Mesenchymal stem cell (in vitro differentiated cells and primary cell): Measurements from ENCODE around the gene ENG.
A peak's percentile ranks its signal among the peaks of the same experiment; 100 is the strongest.

Experiments used
- DNase-seq: peaks from one replicate; pipeline ENCODE4 v3.0.0-alpha.2; 2013
- H2AFZ ChIP-seq: one replicate; pipeline ENCODE4 v1.6.1; 2013; ENCODE audit warnings: low read depth, mild to moderate bottlenecking, control low read depth, inconsistent platforms, low read length, moderate library complexity
- H2AK5ac ChIP-seq: 2 replicates; pipeline ENCODE4 v1.6.1; 2013; ENCODE audit warnings: low read length, moderate library complexity, mild to moderate bottlenecking, inconsistent platforms; ENCODE audit not compliant: severe bottlenecking
- H2BK120ac ChIP-seq: one replicate; pipeline ENCODE4 v1.6.1; 2013; ENCODE audit warnings: low read depth, mild to moderate bottlenecking, inconsistent platforms, low read length, moderate library complexity
- H2BK12ac ChIP-seq, 2 experiments: one replicate each; pipeline ENCODE4 v1.6.1; 2013; ENCODE audit warnings: inconsistent platforms in 2 of 2, low read length in 2 of 2, mild to moderate bottlenecking in 2 of 2, moderate library complexity in 2 of 2, control low read depth in 1 of 2
- H2BK15ac ChIP-seq: one replicate; pipeline ENCODE4 v1.6.1; 2013; ENCODE audit warnings: mild to moderate bottlenecking, low read depth, inconsistent platforms; ENCODE audit not compliant: poor library complexity, severe bottlenecking
- H2BK5ac ChIP-seq: 2 replicates; pipeline ENCODE4 v1.6.1; 2013; ENCODE audit warnings: low read depth, mild to moderate bottlenecking, low read length, control low read depth, inconsistent platforms; ENCODE audit not compliant: poor library complexity, severe bottlenecking
- H3K14ac ChIP-seq, 2 experiments: one replicate each; pipeline ENCODE4 v1.6.1; 2013; ENCODE audit warnings: inconsistent platforms in 2 of 2, low read length in 2 of 2, control low read depth in 1 of 2, mild to moderate bottlenecking in 1 of 2, moderate library complexity in 1 of 2
- H3K18ac ChIP-seq, 2 experiments: one replicate each; pipeline ENCODE4 v1.6.1; 2013; ENCODE audit warnings: inconsistent platforms in 2 of 2, low read length in 2 of 2, control low read depth in 1 of 2, low read depth in 1 of 2, mild to moderate bottlenecking in 1 of 2
- H3K23ac ChIP-seq, 2 experiments: one replicate each; pipeline ENCODE4 v1.6.1; 2013; ENCODE audit warnings: inconsistent platforms in 2 of 2, low read length in 2 of 2, mild to moderate bottlenecking in 2 of 2, moderate library complexity in 2 of 2, control low read depth in 1 of 2
- H3K27ac ChIP-seq: 2 replicates; pipeline ENCODE4 v1.5.1; 2013; ENCODE audit warnings: mild to moderate bottlenecking, moderate library complexity, low read length, control low read depth, inconsistent platforms; ENCODE audit not compliant: poor library complexity, severe bottlenecking
- H3K27me3 ChIP-seq, 2 experiments: 2 replicates each; pipeline versions ENCODE4 v1.6.1 to v1.7.0; 2013; ENCODE audit warnings: low read length in 2 of 2, mild to moderate bottlenecking in 2 of 2, moderate library complexity in 2 of 2, control low read depth in 1 of 2, inconsistent platforms in 1 of 2; ENCODE audit not compliant: control insufficient read depth in 1 of 2, insufficient read depth in 1 of 2
- H3K36me3 ChIP-seq, 2 experiments: 2 replicates each; pipeline versions ENCODE4 v1.6.1 to v1.7.0; 2013; ENCODE audit warnings: low read length in 2 of 2, control low read depth in 1 of 2, inconsistent platforms in 1 of 2, low read depth in 1 of 2, mild to moderate bottlenecking in 1 of 2; ENCODE audit not compliant: insufficient read depth in 2 of 2, control insufficient read depth in 1 of 2
- H3K4ac ChIP-seq, 2 experiments: one replicate each; pipeline ENCODE4 v1.6.1; 2013; ENCODE audit warnings: inconsistent platforms in 2 of 2, low read length in 2 of 2, mild to moderate bottlenecking in 2 of 2, moderate library complexity in 2 of 2, control low read depth in 1 of 2, low read depth in 1 of 2
- H3K4me1 ChIP-seq: 2 replicates; pipeline ENCODE4 v1.6.1; 2013; ENCODE audit warnings: low read depth, low read length, control low read depth; ENCODE audit not compliant: control insufficient read depth, insufficient read depth
- H3K4me2 ChIP-seq: 2 replicates; pipeline ENCODE4 v1.6.1; 2013; ENCODE audit warnings: low read length, mild to moderate bottlenecking, inconsistent platforms; ENCODE audit not compliant: poor library complexity, severe bottlenecking
- H3K4me3 ChIP-seq, 2 experiments: 2 replicates each; pipeline versions ENCODE4 v1.5.1 to v1.7.0; 2013; ENCODE audit warnings: low read length in 2 of 2, mild to moderate bottlenecking in 2 of 2, control low read depth in 1 of 2, low read depth in 1 of 2; ENCODE audit not compliant: insufficient read depth in 1 of 2
- H3K79me1 ChIP-seq: replicated peaks from 2 replicates; pipeline ENCODE4 v1.6.1; 2013; ENCODE audit warnings: mild to moderate bottlenecking, control low read depth, low read length, inconsistent platforms; ENCODE audit not compliant: poor library complexity, severe bottlenecking
- H3K9ac ChIP-seq: 2 replicates; pipeline ENCODE4 v1.7.0; 2013; ENCODE audit warnings: mild to moderate bottlenecking, low read length, moderate library complexity
- H3K9me3 ChIP-seq: 2 replicates; pipeline ENCODE4 v1.7.0; 2013; ENCODE audit warnings: mild to moderate bottlenecking, low read length; ENCODE audit not compliant: control insufficient read depth
- H4K8ac ChIP-seq: one replicate; pipeline ENCODE4 v1.6.1; 2013; ENCODE audit warnings: inconsistent platforms, mild to moderate bottlenecking, low read length, moderate library complexity
- H4K91ac ChIP-seq: one replicate; pipeline ENCODE4 v1.6.1; 2013; ENCODE audit warnings: mild to moderate bottlenecking, low read length, inconsistent platforms
- WGBS: methylation state at CpG from one replicate; pipeline ENCODE4 v1.1.7; 2013; ENCODE audit warnings: mixed read lengths; 5-methylcytosine and 5-hydroxymethylcytosine counted together

The ENG gene

GRCh38 chr9:127822108-127822507 is 32.4 kb downstream of the ENG start:
- DNase-seq, result no peak
- no peak overlapping the region for H2AFZ ChIP-seq
- H2BK5ac ChIP-seq, result no peak overlapping the region
- no peak overlapping the region for H3K18ac ChIP-seq
- no peak overlapping the region for H3K9ac ChIP-seq
- H3K14ac ChIP-seq, result no peak overlapping the region
- H2BK15ac ChIP-seq, result no peak overlapping the region
- no peak overlapping the region for H3K4me2 ChIP-seq
- WGBS, result 100% methylated on average over 2 of the region's 4 CpGs
- H2AK5ac ChIP-seq, result no peak overlapping the region
- H3K23ac ChIP-seq, result no peak overlapping the region
- H2BK12ac ChIP-seq, result no peak overlapping the region
- H3K27me3 ChIP-seq, result no peaks in the 10 kb centered on the region
- H3K4me1 ChIP-seq, result peaks cover 6% of the 10 kb centered on the region
- H2BK120ac ChIP-seq, result no peak overlapping the region
- H3K4ac ChIP-seq, result no peak overlapping the region
- H3K9me3 ChIP-seq, result no peaks in the 10 kb centered on the region
- no peak overlapping the region for H4K91ac ChIP-seq
- no peak overlapping the region for H3K4me3 ChIP-seq
- H3K36me3 ChIP-seq, result peaks cover 65 to 85% of the 10 kb centered on the region in 2 experiments
- peaks cover 2% of the 10 kb centered on the region for H3K79me1 ChIP-seq
- H3K27ac ChIP-seq, result no peak overlapping the region
- H4K8ac ChIP-seq, result no peak overlapping the region

- peaks cover 4% of the 10 kb centered on the region for H3K4me1 ChIP-seq
- no peak overlapping the region for H4K8ac ChIP-seq
- no peak overlapping the region for H2AFZ ChIP-seq
- no peak overlapping the region for H3K14ac ChIP-seq
- no peak overlapping the region for H2BK5ac ChIP-seq
- no peak overlapping the region for H2BK120ac ChIP-seq
- no peak overlapping the region for H3K18ac ChIP-seq
- no peak overlapping the region for H2AK5ac ChIP-seq
- no peak overlapping the region for H2BK15ac ChIP-seq
- H2BK12ac ChIP-seq, result no peak overlapping the region
- H3K4me3 ChIP-seq, result no peak overlapping the region
- 93% methylated on average over 9 of the region's 11 CpGs for WGBS
- no peak overlapping the region for H3K27ac ChIP-seq
- H3K79me1 ChIP-seq, result peaks cover 4% of the 10 kb centered on the region
- no peaks in the 10 kb centered on the region for H3K9me3 ChIP-seq
- no peak for DNase-seq
- H3K36me3 ChIP-seq, result peaks cover 71 to 86% of the 10 kb centered on the region in 2 experiments
- no peak overlapping the region for H4K91ac ChIP-seq
- H3K4ac ChIP-seq, result no peak overlapping the region
- peak overlapping the region; percentile 3 for H3K9ac ChIP-seq
- H3K23ac ChIP-seq, result no peak overlapping the region
- H3K4me2 ChIP-seq, result no peak overlapping the region
- no peaks in the 10 kb centered on the region for H3K27me3 ChIP-seq
Measured at GRCh38 chr9:127818574-127818973, 35.9 kb downstream of the ENG start.

- Histone ChIP-seq H3K79me1 (peaks cover 6% of the 10 kb centered on the region), H2BK15ac (no peak overlapping the region)
- WGBS, result 93% methylated on average over 17 of the region's 17 CpGs
Measured at GRCh38 chr9:127817881-127818434, 36.5 kb downstream of the ENG start.

GRCh38 chr9:127816728-127817127 is 37.7 kb downstream of the ENG start:
- H3K9me3 ChIP-seq, result no peaks in the 10 kb centered on the region

More at GRCh38 chr9:127817881-127818434, 36.5 kb downstream of the ENG start:
- H3K9me3 ChIP-seq, result no peaks in the 10 kb centered on the region
- H4K8ac ChIP-seq, result no peak overlapping the region
- peak overlapping the region; percentile 25 for H4K91ac ChIP-seq
- peaks cover 4% of the 10 kb centered on the region for H3K4me1 ChIP-seq
- peak overlapping the region in 1 of 2 experiments; percentile 9 for H3K4ac ChIP-seq
- H3K23ac ChIP-seq, result no peak overlapping the region
- H3K4me3 ChIP-seq, result no peak overlapping the region
- no peaks in the 10 kb centered on the region for H3K27me3 ChIP-seq
- no peak overlapping the region for H3K27ac ChIP-seq
- no peak overlapping the region for H2AFZ ChIP-seq
- no peak overlapping the region for H2BK120ac ChIP-seq
- peak overlapping the region; percentile 60 for H3K9ac ChIP-seq
- peak overlapping the region in 1 of 2 experiments; percentile 13 for H3K18ac ChIP-seq
- H2BK5ac ChIP-seq, result no peak overlapping the region
- H2AK5ac ChIP-seq, result no peak overlapping the region
- peaks cover 77 to 88% of the 10 kb centered on the region in 2 experiments for H3K36me3 ChIP-seq
- no peak overlapping the region for H3K4me2 ChIP-seq
- H3K14ac ChIP-seq, result no peak overlapping the region
- no peak overlapping the region for H2BK12ac ChIP-seq
- DNase-seq, result no peak

More at GRCh38 chr9:127816728-127817127, 37.7 kb downstream of the ENG start:
- Histone ChIP-seq H3K4me2 (no peak overlapping the region), H3K4me3 (no peak overlapping the region), H2AFZ (no peak overlapping the region), H3K27me3 (no peaks in the 10 kb centered on the region), H3K18ac (no peak overlapping the region), H3K9ac (peak overlapping the region; percentile 60), H2BK120ac (no peak overlapping the region), H3K23ac (no peak overlapping the region), H3K4ac (no peak overlapping the region), H2BK15ac (no peak overlapping the region), H3K27ac (no peak overlapping the region), H4K91ac (no peak overlapping the region), H2BK5ac (no peak overlapping the region), H2AK5ac (no peak overlapping the region), H4K8ac (no peak overlapping the region), H3K4me1 (peaks cover 4% of the 10 kb centered on the region), H2BK12ac (no peak overlapping the region), H3K14ac (no peak overlapping the region), H3K79me1 (peaks cover 7% of the 10 kb centered on the region), H3K36me3 (peaks cover 84 to 88% of the 10 kb centered on the region in 2 experiments)
- WGBS, result 94% methylated on average over 7 of the region's 8 CpGs
- DNase-seq, result no peak
